Keratinocyte (primary cell): Measurements from ENCODE around the gene NUDT9. TPM values are rescaled to one million over a fixed set of nuclear protein-coding genes. Genes with fewer than 3 reads are reported as not detected.
"Not testable (repeated sequence)": the region's sequence is repeated elsewhere in the genome, so short reads cannot be mapped to it uniquely, and the experiment has no call there.

ENCODE experiments used
- DNase-seq: peaks from one replicate; pipeline ENCODE4 v3.0.0-alpha.2; 2011; ENCODE audit warnings: low read depth, missing footprints, low spot score
- FAIRE-seq: peaks from 2 replicates; lab custom pipeline; 2011; peaks lifted over from hg19 to GRCh38; lab: Jason Lieb, UNC
- H2AFZ ChIP-seq: 2 replicates; pipeline ENCODE4 v1.6.0; 2012; ENCODE audit warnings: low read length, control low read depth, inconsistent platforms; ENCODE audit not compliant: control insufficient read depth
- H3K27ac ChIP-seq: 2 replicates; pipeline ENCODE4 v1.5.1; 2011; ENCODE audit warnings: low read length; ENCODE audit not compliant: control insufficient read depth, insufficient read depth
- H3K27me3 ChIP-seq: 3 replicates; pipeline ENCODE4 v1.6.0; 2011; ENCODE audit warnings: low read length; ENCODE audit not compliant: control insufficient read depth, insufficient read depth; ENCODE audit errors: extremely low read depth
- H3K36me3 ChIP-seq, 2 experiments: 2 replicates in 1 of 2; 3 replicates in 1 of 2; pipeline ENCODE4 v1.5.1; 2011; ENCODE audit warnings: low read length in 2 of 2, mild to moderate bottlenecking in 1 of 2; ENCODE audit not compliant: control insufficient read depth in 2 of 2, insufficient read depth in 2 of 2; ENCODE audit errors: extremely low read depth in 1 of 2
- H3K4me1 ChIP-seq: 3 replicates; pipeline ENCODE4 v1.5.1; 2011; ENCODE audit warnings: low read length; ENCODE audit not compliant: control insufficient read depth, insufficient read depth; ENCODE audit errors: extremely low read depth
- H3K4me2 ChIP-seq: 3 replicates; pipeline ENCODE4 v1.6.0; 2011; ENCODE audit warnings: low read depth, low read length; ENCODE audit not compliant: control insufficient read depth, insufficient read depth; ENCODE audit errors: extremely low read depth
- H3K4me3 ChIP-seq, 3 experiments: fragments of 200-600 bp in 1 of 3; sonication (generic) in 1 of 3; 2 replicates in 2 of 3; 3 replicates in 1 of 3; pipeline ENCODE4 v1.5.1; 2011 to 2016; ENCODE audit warnings: low read length in 3 of 3, mild to moderate bottlenecking in 3 of 3, control low read depth in 2 of 3, inconsistent platforms in 1 of 3, low read depth in 1 of 3, mixed read lengths in 1 of 3, mixed run types in 1 of 3, moderate library complexity in 1 of 3; ENCODE audit not compliant: control insufficient read depth in 2 of 3, insufficient read depth in 2 of 3; ENCODE audit errors: extremely low read depth in 1 of 3
- H3K79me2 ChIP-seq: 2 replicates; pipeline ENCODE4 v1.6.0; 2012; ENCODE audit warnings: low read length; ENCODE audit not compliant: control insufficient read depth, insufficient read depth
- H3K9ac ChIP-seq: 3 replicates; pipeline ENCODE4 v1.6.0; 2011; ENCODE audit warnings: low read length; ENCODE audit not compliant: control insufficient read depth, insufficient read depth; ENCODE audit errors: extremely low read depth
- H3K9me1 ChIP-seq: 3 replicates; pipeline ENCODE4 v1.6.0; 2011; ENCODE audit warnings: low read length; ENCODE audit not compliant: control insufficient read depth, insufficient read depth; ENCODE audit errors: extremely low read depth
- H3K9me3 ChIP-seq: 2 replicates; pipeline ENCODE4 v1.5.1; 2012; ENCODE audit warnings: low read depth, low read length; ENCODE audit not compliant: control insufficient read depth
- H4K20me1 ChIP-seq: 3 replicates; pipeline ENCODE4 v1.6.0; 2011; ENCODE audit warnings: low read length; ENCODE audit not compliant: control insufficient read depth, insufficient read depth; ENCODE audit errors: extremely low read depth
- EZH2 ChIP-seq: IDR thresholded peaks from one replicate; pipeline ENCODE4 v1.6.1; 2012; ENCODE audit warnings: inconsistent platforms, mild to moderate bottlenecking, low read length, moderate library complexity
- dilution Hi-C: fragments of 300-500 bp; cut with MboI; formaldehyde crosslinking; loops from one replicate; pipeline ENCODE4 v1.7.0; 2020; ENCODE audit warnings: low sequenced_read_pairs; ENCODE audit not compliant: extremely low pct_ligation_motif_present
- polyA plus RNA-seq, 5 experiments: library from polyadenylated mRNA; depleted of rRNA in 3 of 5; stranded (reverse) in 3 of 5; stranded (forward) in 1 of 5; unstranded in 1 of 5; fragments of >200 nt; gene quantifications; 1 replicate in 1 of 5; 2 replicates in 3 of 5; 3 replicates in 1 of 5; pipeline versions ENCODE4 v1.2.1 to v1.2.3, GENCODE V29; 2011 to 2012; ENCODE audit warnings: missing spikeins in 2 of 5, low read depth in 1 of 5, low replicate concordance in 1 of 5
- TF ChIP-seq, protein P1 (sequence below), 3 experiments: IDR thresholded peaks in 1 of 3; conservative IDR thresholded peaks in 1 of 3; optimal IDR thresholded peaks in 1 of 3; 2 replicates in 2 of 3; 3 replicates in 1 of 3; pipeline versions ENCODE3 to v1.5.1; 2011; ENCODE audit warnings: low read length in 3 of 3, mild to moderate bottlenecking in 3 of 3, moderate library complexity in 2 of 3, control low read depth in 1 of 3, inconsistent platforms in 1 of 3; ENCODE audit not compliant: insufficient read depth in 2 of 3; ENCODE audit errors: extremely low read depth in 1 of 3

NUDT9 gene
- polyA plus RNA-seq, 1 donor (not counting 4 experiments of a cell fraction or from before 2014, with no cell fraction given): 28.5 TPM

DNA sequence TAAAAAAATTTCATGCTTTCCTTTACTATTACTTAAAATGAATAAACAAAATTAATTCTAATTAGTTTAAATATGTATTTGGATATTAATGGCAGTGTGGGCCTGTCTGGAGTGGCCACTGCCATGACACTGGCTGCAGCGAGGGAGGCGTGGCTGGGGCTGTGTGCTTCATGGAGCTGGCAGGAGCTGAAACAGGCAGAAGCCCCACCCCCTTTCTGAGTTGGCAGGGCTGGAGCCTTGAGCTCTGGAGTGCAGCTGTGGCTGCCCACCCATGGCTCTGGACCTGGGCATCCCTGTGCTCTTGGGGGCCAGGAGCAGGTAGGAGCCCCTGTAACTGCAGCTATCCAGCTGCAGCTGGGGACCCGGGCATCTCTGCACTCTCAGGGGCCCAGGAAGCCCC is 23.2 kb upstream of the NUDT9 start:
- Histone ChIP-seq H3K27me3 (no peaks in the 10 kb centered on the region), H3K79me2 (no peaks in the 10 kb centered on the region), H3K36me3 (no peaks in the 10 kb centered on the region), H3K9ac (no peak overlapping the region), H3K4me2 (no peak overlapping the region), H3K9me3 (no peaks in the 10 kb centered on the region), H3K4me3 (no peak overlapping the region), H3K27ac (no peak overlapping the region), H3K4me1 (no peaks in the 10 kb centered on the region), H3K9me1 (no peaks in the 10 kb centered on the region), H4K20me1 (no peaks in the 10 kb centered on the region), H2AFZ (no peak overlapping the region)
- no peak for FAIRE-seq
- TF ChIP-seq EZH2: no peak
- TF ChIP-seq, protein P1, sequence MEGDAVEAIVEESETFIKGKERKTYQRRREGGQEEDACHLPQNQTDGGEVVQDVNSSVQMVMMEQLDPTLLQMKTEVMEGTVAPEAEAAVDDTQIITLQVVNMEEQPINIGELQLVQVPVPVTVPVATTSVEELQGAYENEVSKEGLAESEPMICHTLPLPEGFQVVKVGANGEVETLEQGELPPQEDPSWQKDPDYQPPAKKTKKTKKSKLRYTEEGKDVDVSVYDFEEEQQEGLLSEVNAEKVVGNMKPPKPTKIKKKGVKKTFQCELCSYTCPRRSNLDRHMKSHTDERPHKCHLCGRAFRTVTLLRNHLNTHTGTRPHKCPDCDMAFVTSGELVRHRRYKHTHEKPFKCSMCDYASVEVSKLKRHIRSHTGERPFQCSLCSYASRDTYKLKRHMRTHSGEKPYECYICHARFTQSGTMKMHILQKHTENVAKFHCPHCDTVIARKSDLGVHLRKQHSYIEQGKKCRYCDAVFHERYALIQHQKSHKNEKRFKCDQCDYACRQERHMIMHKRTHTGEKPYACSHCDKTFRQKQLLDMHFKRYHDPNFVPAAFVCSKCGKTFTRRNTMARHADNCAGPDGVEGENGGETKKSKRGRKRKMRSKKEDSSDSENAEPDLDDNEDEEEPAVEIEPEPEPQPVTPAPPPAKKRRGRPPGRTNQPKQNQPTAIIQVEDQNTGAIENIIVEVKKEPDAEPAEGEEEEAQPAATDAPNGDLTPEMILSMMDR (optimal IDR thresholded peaks at IDR 0.05 in 1 of 3, IDR thresholded peaks at IDR 0.05 in 1 of 3, conservative IDR thresholded peaks at IDR 0.05 in 1 of 3; ENCODE audit: extremely low read depth in 1 of 3, insufficient read depth in 2 of 3, low read length in 3 of 3): no peak
- DNase-seq: no peak
- dilution Hi-C loops: no loop called here

DNA sequence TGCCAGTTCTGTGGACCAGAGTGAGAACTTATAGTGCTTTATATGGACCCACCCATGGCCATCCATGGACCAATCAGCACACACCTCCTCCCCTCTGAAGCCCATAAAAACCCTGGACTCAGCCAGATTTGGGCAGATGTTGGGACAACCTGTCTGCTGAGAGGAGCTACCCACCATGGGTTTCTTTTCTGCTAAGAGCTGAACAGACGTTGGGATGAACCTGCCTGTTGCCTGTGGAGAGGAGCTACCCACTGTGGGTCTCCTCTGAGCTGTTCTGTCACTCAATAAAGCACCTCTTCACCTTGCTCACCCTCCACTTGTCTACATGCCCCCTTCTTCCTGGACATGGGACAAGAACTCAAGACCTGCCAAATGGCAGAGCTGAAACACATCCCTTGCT is 22.4 kb upstream of the NUDT9 start:
- no peaks in the 10 kb centered on the region for H4K20me1 ChIP-seq
- TF ChIP-seq, protein P1 (optimal IDR thresholded peaks at IDR 0.05 in 1 of 3, IDR thresholded peaks at IDR 0.05 in 1 of 3, conservative IDR thresholded peaks at IDR 0.05 in 1 of 3; ENCODE audit: extremely low read depth in 1 of 3, insufficient read depth in 2 of 3, low read length in 3 of 3): no peak
- TF ChIP-seq EZH2: no peak
- H3K27me3 ChIP-seq: no peaks in the 10 kb centered on the region
- no peak overlapping the region for H3K4me2 ChIP-seq
- DNase-seq (no peak), FAIRE-seq (no peak)
- no peaks in the 10 kb centered on the region for H3K36me3 ChIP-seq
- no peaks in the 10 kb centered on the region for H3K9me3 ChIP-seq
- H3K9ac ChIP-seq: no peak overlapping the region
- no peak overlapping the region for H3K4me3 ChIP-seq
- H3K9me1 ChIP-seq: no peaks in the 10 kb centered on the region
- H3K79me2 ChIP-seq: no peaks in the 10 kb centered on the region
- H3K4me1 ChIP-seq: no peaks in the 10 kb centered on the region
- H2AFZ ChIP-seq: no peak overlapping the region
- dilution Hi-C loops: no loop called here
- no peak overlapping the region for H3K27ac ChIP-seq

DNA sequence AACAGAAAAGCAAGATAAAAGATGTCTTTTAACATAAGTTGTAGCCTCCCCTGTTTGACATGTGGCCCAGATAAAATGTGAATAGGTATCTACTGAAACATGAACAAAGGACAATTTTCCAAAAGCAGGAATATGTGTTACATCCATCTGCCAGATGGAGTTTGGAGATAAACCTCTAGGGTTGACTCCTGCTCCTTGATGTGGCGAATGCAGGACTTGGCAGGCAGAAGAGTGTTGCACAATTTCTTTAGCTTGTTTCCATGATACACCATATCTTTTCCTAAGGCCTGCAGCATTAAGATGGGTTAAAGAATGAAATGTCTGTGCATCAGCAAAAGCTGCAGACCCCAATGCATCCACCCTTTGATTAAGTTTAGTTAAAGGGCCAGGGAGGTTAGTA is 18.6 kb upstream of the NUDT9 start:
- H3K27me3 ChIP-seq, H3K9me1 ChIP-seq, H3K9me3 ChIP-seq, H3K4me1 ChIP-seq, H2AFZ ChIP-seq, H3K27ac ChIP-seq, DNase-seq, H4K20me1 ChIP-seq, H3K36me3 ChIP-seq, FAIRE-seq, H3K4me3 ChIP-seq, H3K79me2 ChIP-seq, dilution Hi-C loops, H3K9ac ChIP-seq, H3K4me2 ChIP-seq: not testable (repeated sequence)
